HEK293 (cell line): Measurements from ENCODE around the gene GTPBP6.

Experiments
- CTCF ChIA-PET: fragments of 350-600 bp; formaldehyde crosslinking; extraction: SDS; loops from one replicate; lab custom pipeline; 2021; ENCODE audit warnings: antibody characterized with exemption; lab: Yijun Ruan, JAX
- POLR2A ChIA-PET: fragments of 300-600 bp; formaldehyde crosslinking; extraction: SDS; loops from one replicate; lab custom pipeline; 2020; ENCODE audit warnings: antibody characterized with exemption, inconsistent platforms; lab: Yijun Ruan, JAX
- H3K27ac ChIP-seq: fragments of 200-500 bp; sonication (Bioruptor generic); 2 replicates; pipeline ENCODE4 v1.5.1; 2014; ENCODE audit warnings: low read depth, low read length, control low read depth, inconsistent platforms; ENCODE audit errors: extremely low read depth
- H3K36me3 ChIP-seq, 2 experiments: fragments of 200-500 bp in 1 of 2; sonication (Bioruptor generic) in 1 of 2; 1 replicate in 1 of 2; 2 replicates in 1 of 2; pipeline ENCODE4 v1.5.1; 2014 to 2017; ENCODE audit warnings: inconsistent platforms in 2 of 2, low read length in 2 of 2; ENCODE audit not compliant: control insufficient read depth in 2 of 2, insufficient read depth in 1 of 2
- H3K4me1 ChIP-seq: fragments of 200-500 bp; sonication (Bioruptor generic); 2 replicates; pipeline ENCODE4 v1.5.1; 2014; ENCODE audit warnings: mild to moderate bottlenecking, low read length, inconsistent platforms; ENCODE audit not compliant: control insufficient read depth, insufficient read depth
- H3K4me3 ChIP-seq: 2 replicates; pipeline ENCODE4 v1.5.1; 2011; ENCODE audit warnings: low read depth, mild to moderate bottlenecking, control low read depth, low read length, moderate library complexity
- H3K9me3 ChIP-seq: fragments of 200-500 bp; sonication (Bioruptor generic); 2 replicates; pipeline ENCODE4 v1.5.1; 2014; ENCODE audit warnings: low read depth, low read length, inconsistent platforms; ENCODE audit not compliant: control insufficient read depth, insufficient read depth
- BCL11A ChIP-seq: fragments of 450-650 bp; formaldehyde crosslinking; IDR thresholded peaks from 2 replicates; pipeline ENCODE4 v1.5.1; 2016; ENCODE audit warnings: low read depth, missing biosample characterization, missing genetic modification characterization
- EGR2 ChIP-seq: fragments of 450-650 bp; formaldehyde crosslinking; IDR thresholded peaks from 2 replicates; pipeline ENCODE4 v1.5.1; 2016; ENCODE audit warnings: low read depth, missing biosample characterization, missing genetic modification characterization
- GLI2 ChIP-seq: fragments of 450-650 bp; formaldehyde crosslinking; IDR thresholded peaks from 2 replicates; pipeline ENCODE4; 2017; ENCODE audit warnings: missing biosample characterization, missing genetic modification characterization, low read depth, borderline replicate concordance
- HOXD13 ChIP-seq: sonication (generic); formaldehyde crosslinking; IDR thresholded peaks from 2 replicates; pipeline ENCODE4 v1.8.0; 2022; ENCODE audit warnings: missing genetic modification reagents, borderline replicate concordance
- IKZF3 ChIP-seq: fragments of 450-650 bp; IDR thresholded peaks from 2 replicates; pipeline ENCODE4 v1.5.0; 2018; ENCODE audit warnings: missing biosample characterization, mild to moderate bottlenecking, missing genetic modification characterization, moderate library complexity
- KLF1 ChIP-seq: fragments of 450-650 bp; formaldehyde crosslinking; IDR thresholded peaks from 2 replicates; pipeline ENCODE4 v1.5.1; 2016; ENCODE audit warnings: missing biosample characterization, missing genetic modification characterization
- KLF8 ChIP-seq: fragments of 450-650 bp; formaldehyde crosslinking; IDR thresholded peaks from 2 replicates; pipeline ENCODE4 v1.5.1; 2016; ENCODE audit warnings: missing biosample characterization, missing genetic modification characterization
- OSR2 ChIP-seq: fragments of 450-650 bp; formaldehyde crosslinking; IDR thresholded peaks from 2 replicates; pipeline ENCODE4 v1.5.1; 2016; ENCODE audit warnings: missing biosample characterization, missing genetic modification characterization
- SP2 ChIP-seq: fragments of 450-650 bp; formaldehyde crosslinking; IDR thresholded peaks from 2 replicates; pipeline ENCODE4 v1.5.1; 2016; ENCODE audit warnings: missing biosample characterization, missing genetic modification characterization
- ZBTB1 ChIP-seq: fragments of 450-650 bp; formaldehyde crosslinking; IDR thresholded peaks from 2 replicates; pipeline ENCODE4 v1.5.1; 2016; ENCODE audit warnings: missing biosample characterization, missing genetic modification characterization
- ZNF114 ChIP-seq: fragments of 450-650 bp; formaldehyde crosslinking; IDR thresholded peaks from 2 replicates; pipeline ENCODE4 v1.5.0; 2017; ENCODE audit warnings: missing biosample characterization, missing genetic modification characterization
- ZNF155 ChIP-seq: fragments of 450-650 bp; formaldehyde crosslinking; IDR thresholded peaks from 2 replicates; pipeline ENCODE4 v1.5.1; 2016; ENCODE audit warnings: missing biosample characterization, missing genetic modification characterization
- ZNF174 ChIP-seq: fragments of 450-650 bp; formaldehyde crosslinking; IDR thresholded peaks from 2 replicates; pipeline ENCODE4 v1.5.0; 2017; ENCODE audit warnings: missing biosample characterization, mild to moderate bottlenecking, missing genetic modification characterization
- ZNF221 ChIP-seq: fragments of 450-650 bp; formaldehyde crosslinking; IDR thresholded peaks from 2 replicates; pipeline ENCODE4 v1.5.1; 2017; ENCODE audit warnings: missing biosample characterization, missing genetic modification characterization, borderline replicate concordance
- ZNF223 ChIP-seq: fragments of 450-650 bp; formaldehyde crosslinking; IDR thresholded peaks from 2 replicates; pipeline ENCODE4 v1.5.1; 2016; ENCODE audit warnings: missing biosample characterization, missing genetic modification characterization
- ZNF23 ChIP-seq: fragments of 450-650 bp; formaldehyde crosslinking; IDR thresholded peaks from 2 replicates; pipeline ENCODE4 v1.5.1; 2016; ENCODE audit warnings: missing biosample characterization, missing genetic modification characterization, borderline replicate concordance
- ZNF404 ChIP-seq: fragments of 450-650 bp; formaldehyde crosslinking; IDR thresholded peaks from 2 replicates; pipeline ENCODE4 v1.5.1; 2017; ENCODE audit warnings: missing biosample characterization, missing genetic modification characterization
- ZNF610 ChIP-seq: fragments of 450-650 bp; formaldehyde crosslinking; IDR thresholded peaks from 2 replicates; pipeline ENCODE4 v1.5.1; 2016; ENCODE audit warnings: missing biosample characterization, missing genetic modification characterization, borderline replicate concordance
- ZNF626 ChIP-seq: fragments of 450-650 bp; sonication (Bioruptor Pico); formaldehyde crosslinking; IDR thresholded peaks from 2 replicates; pipeline ENCODE4 v1.5.1; 2018; ENCODE audit warnings: missing biosample characterization, missing genetic modification characterization, inconsistent platforms
- ZNF660 ChIP-seq: fragments of 450-650 bp; IDR thresholded peaks from 2 replicates; pipeline ENCODE4 v1.5.1; 2018; ENCODE audit warnings: missing biosample characterization, mild to moderate bottlenecking, missing genetic modification characterization
- ZNF664 ChIP-seq: fragments of 450-650 bp; formaldehyde crosslinking; IDR thresholded peaks from 2 replicates; pipeline ENCODE4 v1.5.1; 2016; ENCODE audit warnings: missing biosample characterization, missing genetic modification characterization
- ZNF747 ChIP-seq: fragments of 450-650 bp; formaldehyde crosslinking; IDR thresholded peaks from 2 replicates; pipeline ENCODE4 v1.5.1; 2016; ENCODE audit warnings: missing biosample characterization, missing genetic modification characterization
- ZNF777 ChIP-seq: fragments of 450-650 bp; formaldehyde crosslinking; IDR thresholded peaks from 2 replicates; pipeline ENCODE4 v1.5.1; 2017; ENCODE audit warnings: missing biosample characterization, missing genetic modification characterization, borderline replicate concordance
- TF ChIP-seq, protein P1 (sequence below): fragments of 450-650 bp; formaldehyde crosslinking; IDR thresholded peaks from 2 replicates; pipeline ENCODE4 v1.5.1; 2016; ENCODE audit warnings: missing biosample characterization, missing genetic modification characterization
- TF ChIP-seq, protein P2 (sequence below): fragments of 450-650 bp; formaldehyde crosslinking; IDR thresholded peaks from 2 replicates; pipeline ENCODE4 v1.5.1; 2016; ENCODE audit warnings: missing biosample characterization, missing genetic modification characterization
- TF ChIP-seq, protein P3 (sequence below): fragments of 450-650 bp; formaldehyde crosslinking; conservative IDR thresholded peaks from 2 replicates; pipeline ENCODE4 v1.5.1; 2016; ENCODE audit warnings: low read depth, missing biosample characterization, missing genetic modification characterization
- TF ChIP-seq, protein P4 (sequence below): fragments of 450-650 bp; formaldehyde crosslinking; IDR thresholded peaks from 2 replicates; pipeline ENCODE4 v1.5.1; 2016; ENCODE audit warnings: missing biosample characterization, missing genetic modification characterization

The GTPBP6 gene, protein sequence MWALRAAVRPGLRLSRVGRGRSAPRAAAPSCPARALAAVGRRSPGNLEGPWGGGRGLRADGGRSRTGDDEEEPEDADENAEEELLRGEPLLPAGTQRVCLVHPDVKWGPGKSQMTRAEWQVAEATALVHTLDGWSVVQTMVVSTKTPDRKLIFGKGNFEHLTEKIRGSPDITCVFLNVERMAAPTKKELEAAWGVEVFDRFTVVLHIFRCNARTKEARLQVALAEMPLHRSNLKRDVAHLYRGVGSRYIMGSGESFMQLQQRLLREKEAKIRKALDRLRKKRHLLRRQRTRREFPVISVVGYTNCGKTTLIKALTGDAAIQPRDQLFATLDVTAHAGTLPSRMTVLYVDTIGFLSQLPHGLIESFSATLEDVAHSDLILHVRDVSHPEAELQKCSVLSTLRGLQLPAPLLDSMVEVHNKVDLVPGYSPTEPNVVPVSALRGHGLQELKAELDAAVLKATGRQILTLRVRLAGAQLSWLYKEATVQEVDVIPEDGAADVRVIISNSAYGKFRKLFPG

DNA sequence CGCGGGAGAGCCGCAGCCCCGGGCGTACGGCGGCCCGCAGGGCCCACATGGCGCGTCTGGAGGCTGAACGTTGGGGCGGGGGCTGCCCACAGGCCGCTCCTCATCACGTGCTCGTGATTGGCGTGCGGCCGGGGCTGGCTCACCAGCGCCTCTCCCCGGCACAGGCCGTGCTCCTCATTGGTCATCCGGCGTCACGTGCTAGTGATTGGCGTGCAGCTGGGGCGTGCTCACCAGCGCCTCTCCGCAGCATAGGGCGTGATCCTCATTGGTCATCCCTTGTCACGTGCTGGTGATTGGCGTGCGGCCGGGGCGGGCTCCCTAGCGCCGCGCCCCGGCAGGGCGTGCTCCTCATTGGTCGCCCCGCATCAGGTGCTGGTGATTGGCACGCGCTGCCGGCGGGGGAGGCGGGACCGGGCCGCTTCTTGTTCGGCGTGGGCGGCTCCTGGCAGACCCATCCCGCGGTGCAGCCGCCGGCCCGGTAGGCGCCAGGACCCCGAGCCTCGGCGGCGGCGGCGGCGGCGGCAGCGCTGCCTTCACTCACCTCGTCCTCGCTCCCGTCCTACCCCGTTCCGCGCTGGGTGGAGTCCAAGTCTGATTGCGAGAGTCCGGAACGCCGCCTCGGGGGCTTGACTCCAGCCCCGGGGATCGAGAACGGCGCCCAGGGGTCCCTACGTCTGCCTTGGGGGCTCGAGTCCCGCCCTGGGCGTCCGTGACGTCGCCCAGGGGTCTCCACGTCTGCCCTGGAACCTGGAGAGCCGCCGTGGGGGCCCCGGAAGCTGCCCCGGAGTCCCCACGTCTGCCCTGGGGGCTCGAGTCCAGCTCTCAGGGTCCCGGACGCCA is at the start of gene GTPBP6:
Gene GTPBP6 (minus strand): TSS at position 58 of the 840 bp plus-strand sequence. CDS start 9 bp downstream, at position 49.
- H3K9me3 ChIP-seq: no peaks in the 10 kb centered on the region
- peaks cover 0 to 22% of the 10 kb centered on the region in 2 experiments; a peak in 1 of 3 replicates for H3K36me3 ChIP-seq
- H3K4me3 ChIP-seq: peak within 1 kb of the TSS; percentile 84
- POLR2A ChIA-PET: no interaction called here
- peak within 1 kb of the TSS; percentile 92 for H3K27ac ChIP-seq
- CTCF ChIA-PET: no interaction called here
- peaks cover 12% of the 10 kb centered on the region for H3K4me1 ChIP-seq
- TF ChIP-seq ZNF221 (tag by site-specific recombination): no peak
- no peak for TF ChIP-seq ZBTB1 (tag by site-specific recombination)
- TF ChIP-seq, protein P1, sequence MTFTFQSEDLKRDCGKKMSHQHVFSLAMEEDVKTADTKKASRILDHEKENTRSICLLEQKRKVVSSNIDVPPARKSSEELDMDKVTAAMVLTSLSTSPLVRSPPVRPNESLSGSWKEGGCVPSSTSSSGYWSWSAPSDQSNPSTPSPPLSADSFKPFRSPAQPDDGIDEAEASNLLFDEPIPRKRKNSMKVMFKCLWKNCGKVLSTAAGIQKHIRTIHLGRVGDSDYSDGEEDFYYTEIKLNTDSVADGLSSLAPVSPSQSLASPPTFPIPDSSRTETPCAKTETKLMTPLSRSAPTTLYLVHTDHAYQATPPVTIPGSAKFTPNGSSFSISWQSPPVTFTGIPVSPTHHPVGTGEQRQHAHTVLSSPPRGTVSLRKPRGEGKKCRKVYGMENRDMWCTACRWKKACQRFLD (tag by site-specific recombination): no peak
- no peak for TF ChIP-seq ZNF23 (tag by site-specific recombination)
- no peak for TF ChIP-seq ZNF223 (tag by site-specific recombination)
- no peak for TF ChIP-seq GLI2
- TF ChIP-seq ZNF610 (tag by site-specific recombination): no peak
- TF ChIP-seq, protein P2, sequence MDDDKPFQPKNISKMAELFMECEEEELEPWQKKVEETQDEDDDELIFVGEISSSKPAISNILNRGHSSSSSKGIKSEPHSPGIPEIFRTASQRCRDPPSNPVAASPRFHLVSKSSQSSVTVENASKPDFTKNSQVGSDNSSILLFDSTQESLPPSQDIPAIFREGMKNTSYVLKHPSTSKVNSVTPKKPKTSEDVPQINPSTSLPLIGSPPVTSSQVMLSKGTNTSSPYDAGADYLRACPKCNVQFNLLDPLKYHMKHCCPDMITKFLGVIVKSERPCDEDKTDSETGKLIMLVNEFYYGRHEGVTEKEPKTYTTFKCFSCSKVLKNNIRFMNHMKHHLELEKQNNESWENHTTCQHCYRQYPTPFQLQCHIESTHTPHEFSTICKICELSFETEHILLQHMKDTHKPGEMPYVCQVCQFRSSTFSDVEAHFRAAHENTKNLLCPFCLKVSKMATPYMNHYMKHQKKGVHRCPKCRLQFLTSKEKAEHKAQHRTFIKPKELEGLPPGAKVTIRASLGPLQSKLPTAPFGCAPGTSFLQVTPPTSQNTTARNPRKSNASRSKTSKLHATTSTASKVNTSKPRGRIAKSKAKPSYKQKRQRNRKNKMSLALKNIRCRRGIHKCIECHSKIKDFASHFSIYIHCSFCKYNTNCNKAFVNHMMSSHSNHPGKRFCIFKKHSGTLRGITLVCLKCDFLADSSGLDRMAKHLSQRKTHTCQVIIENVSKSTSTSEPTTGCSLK (tag by site-specific recombination): no peak
- 0 out of 2 replicates have a peak, but pooled peaks have one; percentile 35 for TF ChIP-seq ZNF660 (tag by site-specific recombination)
- TF ChIP-seq EGR2 (tag by site-specific recombination): peak; percentile 52
- TF ChIP-seq ZNF777 (tag by site-specific recombination): no peak
- TF ChIP-seq SP2: peak; percentile 99
- no peak for TF ChIP-seq ZNF114
- TF ChIP-seq ZNF155: no peak
- TF ChIP-seq OSR2 (tag by site-specific recombination): no peak; the same call in 1 of the 2 replicates
- TF ChIP-seq, protein P3, sequence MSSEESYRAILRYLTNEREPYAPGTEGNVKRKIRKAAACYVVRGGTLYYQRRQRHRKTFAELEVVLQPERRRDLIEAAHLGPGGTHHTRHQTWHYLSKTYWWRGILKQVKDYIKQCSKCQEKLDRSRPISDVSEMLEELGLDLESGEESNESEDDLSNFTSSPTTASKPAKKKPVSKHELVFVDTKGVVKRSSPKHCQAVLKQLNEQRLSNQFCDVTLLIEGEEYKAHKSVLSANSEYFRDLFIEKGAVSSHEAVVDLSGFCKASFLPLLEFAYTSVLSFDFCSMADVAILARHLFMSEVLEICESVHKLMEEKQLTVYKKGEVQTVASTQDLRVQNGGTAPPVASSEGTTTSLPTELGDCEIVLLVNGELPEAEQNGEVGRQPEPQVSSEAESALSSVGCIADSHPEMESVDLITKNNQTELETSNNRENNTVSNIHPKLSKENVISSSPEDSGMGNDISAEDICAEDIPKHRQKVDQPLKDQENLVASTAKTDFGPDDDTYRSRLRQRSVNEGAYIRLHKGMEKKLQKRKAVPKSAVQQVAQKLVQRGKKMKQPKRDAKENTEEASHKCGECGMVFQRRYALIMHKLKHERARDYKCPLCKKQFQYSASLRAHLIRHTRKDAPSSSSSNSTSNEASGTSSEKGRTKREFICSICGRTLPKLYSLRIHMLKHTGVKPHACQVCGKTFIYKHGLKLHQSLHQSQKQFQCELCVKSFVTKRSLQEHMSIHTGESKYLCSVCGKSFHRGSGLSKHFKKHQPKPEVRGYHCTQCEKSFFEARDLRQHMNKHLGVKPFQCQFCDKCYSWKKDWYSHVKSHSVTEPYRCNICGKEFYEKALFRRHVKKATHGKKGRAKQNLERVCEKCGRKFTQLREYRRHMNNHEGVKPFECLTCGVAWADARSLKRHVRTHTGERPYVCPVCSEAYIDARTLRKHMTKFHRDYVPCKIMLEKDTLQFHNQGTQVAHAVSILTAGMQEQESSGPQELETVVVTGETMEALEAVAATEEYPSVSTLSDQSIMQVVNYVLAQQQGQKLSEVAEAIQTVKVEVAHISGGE (tag by site-specific recombination): no peak
- TF ChIP-seq, protein P4, sequence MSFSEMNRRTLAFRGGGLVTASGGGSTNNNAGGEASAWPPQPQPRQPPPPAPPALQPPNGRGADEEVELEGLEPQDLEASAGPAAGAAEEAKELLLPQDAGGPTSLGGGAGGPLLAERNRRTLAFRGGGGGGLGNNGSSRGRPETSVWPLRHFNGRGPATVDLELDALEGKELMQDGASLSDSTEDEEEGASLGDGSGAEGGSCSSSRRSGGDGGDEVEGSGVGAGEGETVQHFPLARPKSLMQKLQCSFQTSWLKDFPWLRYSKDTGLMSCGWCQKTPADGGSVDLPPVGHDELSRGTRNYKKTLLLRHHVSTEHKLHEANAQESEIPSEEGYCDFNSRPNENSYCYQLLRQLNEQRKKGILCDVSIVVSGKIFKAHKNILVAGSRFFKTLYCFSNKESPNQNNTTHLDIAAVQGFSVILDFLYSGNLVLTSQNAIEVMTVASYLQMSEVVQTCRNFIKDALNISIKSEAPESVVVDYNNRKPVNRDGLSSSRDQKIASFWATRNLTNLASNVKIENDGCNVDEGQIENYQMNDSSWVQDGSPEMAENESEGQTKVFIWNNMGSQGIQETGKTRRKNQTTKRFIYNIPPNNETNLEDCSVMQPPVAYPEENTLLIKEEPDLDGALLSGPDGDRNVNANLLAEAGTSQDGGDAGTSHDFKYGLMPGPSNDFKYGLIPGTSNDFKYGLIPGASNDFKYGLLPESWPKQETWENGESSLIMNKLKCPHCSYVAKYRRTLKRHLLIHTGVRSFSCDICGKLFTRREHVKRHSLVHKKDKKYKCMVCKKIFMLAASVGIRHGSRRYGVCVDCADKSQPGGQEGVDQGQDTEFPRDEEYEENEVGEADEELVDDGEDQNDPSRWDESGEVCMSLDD (tag by site-specific recombination): no peak
- TF ChIP-seq BCL11A: no peak
- TF ChIP-seq ZNF174 (tag by site-specific recombination): no peak
- TF ChIP-seq KLF1: peak; percentile 74
- peak; percentile 60; the same call in 1 of the 2 replicates for TF ChIP-seq KLF8 (tag by site-specific recombination)
- no peak for TF ChIP-seq IKZF3 (tag by site-specific recombination)
- no peak for TF ChIP-seq HOXD13 (CRISPR knock-in tag)
- TF ChIP-seq ZNF747 (tag by site-specific recombination): no peak
- no peak for TF ChIP-seq ZNF404 (tag by site-specific recombination)
- no peak for TF ChIP-seq ZNF664 (tag by site-specific recombination)
- TF ChIP-seq ZNF626 (tag by site-specific recombination): no peak
